ENCODE results near the gene PGAP6.

DNA sequence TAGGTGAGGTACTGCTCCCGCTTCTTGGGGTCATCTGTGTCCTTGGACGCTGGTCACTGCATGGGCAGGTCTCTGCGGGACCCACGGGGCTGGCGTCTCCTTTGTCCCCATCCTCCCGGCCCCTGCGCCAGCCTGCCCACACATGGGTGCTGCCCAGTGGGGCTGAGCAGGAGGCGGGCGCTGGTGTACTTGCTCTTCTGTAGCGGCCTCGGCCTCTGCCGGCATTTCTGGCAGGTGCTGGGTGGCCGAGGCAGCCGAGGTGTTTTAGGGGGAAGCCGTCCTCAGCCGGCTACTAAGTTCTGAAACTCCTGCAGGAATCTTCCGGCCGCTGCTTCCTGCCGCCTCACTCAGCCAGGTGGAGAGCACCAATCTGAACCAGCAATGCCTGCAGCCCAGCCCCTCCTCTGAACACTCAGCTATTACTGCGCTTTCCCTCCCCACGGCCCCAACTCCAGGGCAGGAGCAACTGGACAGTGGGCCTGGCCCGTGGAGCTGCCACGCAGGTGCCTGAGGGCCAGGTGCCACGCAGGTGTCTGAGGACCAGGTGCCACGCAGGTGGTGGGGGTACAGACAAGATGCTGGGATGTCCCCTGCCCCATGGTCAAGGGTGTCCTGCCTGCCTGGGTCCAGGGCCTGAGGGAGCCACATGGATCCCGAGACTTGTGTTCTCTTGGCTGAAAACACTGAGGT is 29.9 kb upstream of the PGAP6 start:
- no peak for TF ChIP-seq RFX5 (IDR thresholded peaks at IDR 0.05; ENCODE audit: borderline replicate concordance, low read depth, low read length)
- TF ChIP-seq TCF12 (IDR thresholded peaks at IDR 0.05; ENCODE audit: low read depth, low read length) = no peak
- no peak for TF ChIP-seq EP300 (IDR thresholded peaks at IDR 0.05; ENCODE audit: borderline replicate concordance in 1 of 2, low read depth in 2 of 2, low read length in 2 of 2)

All from H1 (cell line).